GM12864 (cell line): ENCODE data around the gene XCL2.
"Not testable (repeated sequence)": the region's sequence is repeated elsewhere in the genome, so short reads cannot be mapped to it uniquely, and the experiment has no call there.

ENCODE experiments used
- DNase-seq: peaks from one replicate; pipeline ENCODE4 v3.0.0-alpha.2; 2011; ENCODE audit warnings: low read depth
- H3K4me3 ChIP-seq: 2 replicates; pipeline ENCODE4 v1.5.1; 2011; ENCODE audit warnings: mild to moderate bottlenecking, low read depth, low read length, control low read depth
- CTCF ChIP-seq: IDR thresholded peaks from 2 replicates; pipeline ENCODE4 v1.5.1; 2011; ENCODE audit warnings: low read depth, mild to moderate bottlenecking, moderate library complexity, low read length, control low read depth, inconsistent platforms; ENCODE audit errors: missing control alignments

Gene XCL2

GRCh38 chr1:168545678-168546552 lies 2.1 kb upstream of the XCL2 start:
- not testable (repeated sequence) for H3K4me3 ChIP-seq, DNase-seq
- peak; percentile 31 for TF ChIP-seq CTCF

GRCh38 chr1:168542978-168543377 lies 819 bp downstream of the XCL2 start:
- not testable (repeated sequence) for H3K4me3 ChIP-seq, DNase-seq

GRCh38 chr1:168540798-168541197 lies 3.0 kb downstream of the XCL2 start:
- DNase-seq, H3K4me3 ChIP-seq: not testable (repeated sequence)

DNA sequence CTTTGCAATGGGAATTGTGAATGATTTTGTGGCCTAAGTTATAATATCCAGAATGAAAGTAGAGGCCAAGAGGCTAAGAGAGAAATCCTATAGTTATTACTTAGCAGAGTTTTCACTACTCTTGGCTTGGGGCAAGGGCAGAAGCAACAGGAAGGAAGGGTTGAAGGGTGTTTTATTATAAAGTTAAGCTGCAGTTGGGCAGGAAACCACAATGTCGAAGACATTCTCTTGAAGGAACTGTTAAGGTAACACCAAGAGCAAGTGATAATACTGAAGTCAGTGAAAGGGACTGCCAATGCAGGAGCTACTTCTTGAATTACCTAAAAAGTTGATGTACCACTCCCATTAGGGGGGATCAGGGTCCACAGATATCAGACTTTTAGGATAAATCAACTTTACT lies 8.3 kb downstream of the XCL2 start:
- DNase-seq = no peak
- no peak for TF ChIP-seq CTCF
- H3K4me3 ChIP-seq = no peak overlapping the region

- no peak for TF ChIP-seq CTCF
- DNase-seq = no peak
These were observed 12.0 kb downstream of the XCL2 start for GRCh38 chr1:168531615-168532345.

GRCh38 chr1:168529518-168529917 lies 14.3 kb downstream of the XCL2 start:
- no peak overlapping the region for H3K4me3 ChIP-seq
- TF ChIP-seq CTCF = no peak
- DNase-seq = no peak

More at GRCh38 chr1:168531615-168532345, 12.0 kb downstream of the XCL2 start:
- H3K4me3 ChIP-seq = no peak overlapping the region

GRCh38 chr1:168521401-168522000 lies 22.3 kb downstream of the XCL2 start:
- DNase-seq = no peak
- no peak for TF ChIP-seq CTCF
- H3K4me3 ChIP-seq = no peak overlapping the region
